ENCODE data around the gene BRD4.

BRD4 gene

GRCh38 chr19:15194938-15195337 is 137.4 kb downstream of the BRD4 start:
- DNase-seq (ENCODE audit: low spot score), result no peak

DNA sequence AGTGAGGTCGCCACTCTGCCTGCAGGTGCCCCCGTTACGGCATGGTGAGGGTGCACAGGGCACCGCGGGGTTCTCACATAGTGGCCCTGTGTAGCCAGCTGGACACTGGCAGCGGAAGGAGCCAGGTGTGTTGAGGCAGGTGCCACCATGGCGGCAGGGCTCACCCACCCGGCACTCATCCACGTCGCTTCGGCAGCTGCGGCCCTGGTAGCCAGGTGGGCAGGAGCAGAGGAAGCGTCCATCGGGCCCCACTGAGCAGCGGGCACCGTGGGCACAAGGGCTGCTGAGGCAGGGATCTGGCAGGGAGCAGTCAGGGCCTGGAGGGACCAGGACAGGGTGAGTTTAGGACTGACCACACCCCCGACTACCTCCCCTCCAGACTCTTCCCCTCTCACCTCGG is 140.4 kb downstream of the BRD4 start:
- no peak for DNase-seq (ENCODE audit: low spot score)

DNA sequence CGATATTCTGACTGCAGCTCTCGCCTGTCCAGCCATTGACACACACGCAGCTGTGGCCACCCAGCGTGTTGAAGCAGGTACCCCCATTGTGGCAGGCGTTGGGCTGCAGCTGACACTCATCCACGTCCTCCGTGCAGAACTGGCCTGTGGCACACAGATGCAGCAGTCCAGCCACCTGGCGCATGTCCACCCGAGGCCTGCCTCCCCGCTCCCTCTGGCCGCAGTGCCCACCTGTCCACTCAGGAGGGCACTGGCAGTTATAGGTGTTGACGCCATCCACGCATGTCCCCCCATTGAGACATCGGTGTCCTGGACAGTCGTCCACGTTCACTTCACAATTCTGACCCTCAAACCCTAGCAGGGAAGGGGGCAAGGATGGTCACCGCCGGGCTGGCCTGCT is 140.8 kb downstream of the BRD4 start:
- no peak for DNase-seq (ENCODE audit: low spot score)

- no peak for DNase-seq (ENCODE audit: low spot score)
Measured at GRCh38 chr19:15188851-15189250, 143.5 kb downstream of the BRD4 start.

DNA sequence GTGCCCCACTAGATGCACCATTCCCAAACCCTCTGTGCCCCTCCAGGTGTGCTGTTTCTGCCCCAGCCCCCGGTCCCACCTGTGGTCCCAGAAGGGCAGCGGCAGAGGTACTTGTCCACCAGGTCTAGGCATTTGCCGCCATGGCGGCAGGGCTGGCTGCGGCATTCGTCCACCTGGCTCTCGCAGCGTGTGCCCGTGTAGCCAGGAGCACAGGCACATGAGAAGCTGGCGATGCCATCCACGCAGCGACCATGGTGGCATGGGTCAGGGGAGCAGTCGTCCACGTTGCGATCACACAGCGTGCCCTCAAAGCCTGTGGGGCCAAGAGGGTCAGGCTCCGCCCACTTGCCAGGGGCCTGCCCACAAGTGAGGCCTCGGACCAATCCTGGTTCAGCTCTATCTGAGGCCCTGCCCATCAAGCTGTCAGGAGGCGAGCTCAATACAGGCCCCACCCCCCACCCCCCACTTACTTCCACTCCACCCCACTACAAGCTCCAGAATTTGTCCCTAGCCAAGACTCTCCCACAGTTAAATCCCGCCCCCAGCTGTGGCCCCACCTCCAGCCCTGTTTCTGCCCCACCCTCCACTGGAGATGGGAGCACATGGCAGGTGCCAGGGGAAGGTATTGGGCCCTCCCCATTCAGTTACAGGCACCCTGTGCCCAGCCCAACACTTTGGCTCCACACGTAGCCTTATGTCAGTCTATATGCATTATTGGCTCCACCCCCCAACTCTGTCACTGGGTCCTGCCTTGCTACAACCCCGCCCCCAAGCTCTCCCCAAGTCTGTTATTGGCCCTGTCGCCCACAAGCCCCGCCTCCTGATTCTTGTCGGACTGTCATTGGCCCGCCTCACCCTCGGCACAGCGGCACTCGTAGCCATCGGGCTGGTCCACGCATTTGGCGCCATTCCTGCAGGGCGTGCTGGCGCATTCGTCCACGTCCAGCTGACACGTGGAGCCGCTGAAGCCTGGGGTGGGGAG is 145.0 kb downstream of the BRD4 start:
- DNase-seq (ENCODE audit: low spot score), result no peak
